ENCODE data around the gene MRPL54. TPM values are rescaled to one million over a fixed set of nuclear protein-coding genes. Genes with fewer than 3 reads are reported as not detected.

MRPL54 gene
- total RNA-seq, 2 donors from 2014 or later, result 78.9 to 86.0 TPM

- peaks cover 5% of the 10 kb centered on the region for H3K4me1 ChIP-seq
- H3K27me3 ChIP-seq, result no peaks in the 10 kb centered on the region
- ATAC-seq (no peak), DNase-seq (no peak)
- intact Hi-C loops (cut with DNase I), result no loop called here
- H3K4me3 ChIP-seq, result no peak overlapping the region
- TF ChIP-seq CTCF (IDR thresholded peaks at IDR 0.05) (no peak), POLR2A (IDR thresholded peaks at IDR 0.05) (no peak)
- 88% methylated on average over 1 of the region's 1 CpG for WGBS, 2 donors
- H3K36me3 ChIP-seq (replicated peaks in 1 of 2; ENCODE audit: insufficient read depth in 1 of 2, low read depth in 2 of 2), result no peaks in the 10 kb centered on the region
- peaks cover 0 to 23% (median 6%) of the 10 kb centered on the region in 3 donors for H3K9me3 ChIP-seq
- H3K27ac ChIP-seq, result no peak overlapping the region
These were observed 19.8 kb downstream of the MRPL54 start for GRCh38 chr19:3782330-3782729.

GRCh38 chr19:3782903-3783302 lies 20.4 kb downstream of the MRPL54 start:
- WGBS, 2 donors, result 94 to 97% methylated on average over 7 to 9 of the region's 13 CpGs
- no peaks in the 10 kb centered on the region for H3K27me3 ChIP-seq
- DNase-seq, result no peak

GRCh38 chr19:3783660-3784584 lies 21.4 kb downstream of the MRPL54 start:
- Histone ChIP-seq H3K9me3 (peaks cover 0 to 23% (median 6%) of the 10 kb centered on the region in 3 donors), H3K27me3 (no peaks in the 10 kb centered on the region), H3K4me3 (no peak overlapping the region), H3K27ac (no peak overlapping the region), H3K36me3 (replicated peaks in 1 of 2; ENCODE audit: insufficient read depth in 1 of 2, low read depth in 2 of 2) (no peaks in the 10 kb centered on the region), H3K4me1 (peaks cover 5% of the 10 kb centered on the region)
- no peak for TF ChIP-seq CTCF (IDR thresholded peaks at IDR 0.05)
- TF ChIP-seq POLR2A (IDR thresholded peaks at IDR 0.05), result no peak
- DNase-seq (no peak), ATAC-seq (no peak)
- intact Hi-C loops (cut with DNase I), result no loop called here
- 77% methylated on average over 13 to 44 of the region's 49 CpGs for WGBS, 2 donors

More at GRCh38 chr19:3782903-3783302, 20.4 kb downstream of the MRPL54 start:
- no peak for ATAC-seq
- intact Hi-C loops (cut with DNase I), result no loop called here
- H3K36me3 ChIP-seq (replicated peaks in 1 of 2; ENCODE audit: insufficient read depth in 1 of 2, low read depth in 2 of 2), result no peaks in the 10 kb centered on the region
- H3K4me1 ChIP-seq, result peaks cover 5% of the 10 kb centered on the region
- TF ChIP-seq CTCF (IDR thresholded peaks at IDR 0.05), result no peak
- TF ChIP-seq POLR2A (IDR thresholded peaks at IDR 0.05), result no peak
- peaks cover 0 to 23% (median 6%) of the 10 kb centered on the region in 3 donors for H3K9me3 ChIP-seq
- no peak overlapping the region for H3K4me3 ChIP-seq
- no peak overlapping the region for H3K27ac ChIP-seq

- Histone ChIP-seq H3K27me3 (no peaks in the 10 kb centered on the region), H3K4me3 (no peak overlapping the region), H3K9me3 (peaks cover 0 to 23% (median 6%) of the 10 kb centered on the region in 3 donors), H3K27ac (no peak overlapping the region), H3K36me3 (replicated peaks in 1 of 2; ENCODE audit: insufficient read depth in 1 of 2, low read depth in 2 of 2) (no peaks in the 10 kb centered on the region), H3K4me1 (peaks cover 5% of the 10 kb centered on the region)
- no peak for DNase-seq
- no peak for ATAC-seq
- no peak for TF ChIP-seq POLR2A (IDR thresholded peaks at IDR 0.05)
- TF ChIP-seq CTCF (IDR thresholded peaks at IDR 0.05), result no peak
- 29 to 36% methylated on average over 18 to 25 of the region's 25 CpGs for WGBS, 2 donors
- intact Hi-C loops (cut with DNase I), result no loop called here
These were observed 22.3 kb downstream of the MRPL54 start for GRCh38 chr19:3784607-3785450.
